GM04504 (cell line): ENCODE results near the gene EP400.
A peak's percentile ranks its signal among the peaks of the same experiment; 100 is the strongest.

Source experiments
- DNase-seq: peaks from one replicate; pipeline ENCODE4 v3.0.0-alpha.2; 2012; ENCODE audit warnings: low read depth

EP400 gene

DNA sequence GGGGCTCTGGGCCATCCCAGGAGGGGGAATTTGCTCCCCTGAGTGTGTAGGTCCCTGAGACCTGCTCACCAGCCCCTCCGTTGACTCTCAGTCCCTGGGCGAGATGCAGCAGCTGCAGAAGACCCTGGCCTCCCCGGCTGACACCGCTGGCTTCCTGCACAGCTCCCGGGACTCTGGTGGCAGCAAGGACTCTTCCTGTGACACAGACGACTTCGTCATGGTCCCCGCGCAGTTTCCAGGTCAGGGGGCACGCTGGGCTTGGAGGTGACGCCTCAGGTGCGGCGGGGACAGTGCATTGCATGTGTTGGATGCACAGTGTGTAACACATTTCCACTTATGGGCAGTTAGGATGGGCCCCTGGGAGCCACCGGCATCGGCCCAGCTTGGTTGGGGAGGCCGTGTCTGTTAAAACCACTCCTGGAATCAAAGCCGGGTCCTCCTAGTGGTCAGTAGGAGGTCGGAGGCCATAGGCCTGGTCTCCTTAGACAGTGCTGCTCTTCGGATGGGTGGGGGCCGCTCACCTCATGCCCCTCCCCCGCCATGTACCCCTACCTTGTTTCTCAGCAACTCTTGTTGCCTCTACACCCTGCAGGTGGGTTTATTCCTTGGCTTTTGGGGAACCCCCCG lies 37.8 kb upstream of the EP400 start:
- no peak for DNase-seq

DNA sequence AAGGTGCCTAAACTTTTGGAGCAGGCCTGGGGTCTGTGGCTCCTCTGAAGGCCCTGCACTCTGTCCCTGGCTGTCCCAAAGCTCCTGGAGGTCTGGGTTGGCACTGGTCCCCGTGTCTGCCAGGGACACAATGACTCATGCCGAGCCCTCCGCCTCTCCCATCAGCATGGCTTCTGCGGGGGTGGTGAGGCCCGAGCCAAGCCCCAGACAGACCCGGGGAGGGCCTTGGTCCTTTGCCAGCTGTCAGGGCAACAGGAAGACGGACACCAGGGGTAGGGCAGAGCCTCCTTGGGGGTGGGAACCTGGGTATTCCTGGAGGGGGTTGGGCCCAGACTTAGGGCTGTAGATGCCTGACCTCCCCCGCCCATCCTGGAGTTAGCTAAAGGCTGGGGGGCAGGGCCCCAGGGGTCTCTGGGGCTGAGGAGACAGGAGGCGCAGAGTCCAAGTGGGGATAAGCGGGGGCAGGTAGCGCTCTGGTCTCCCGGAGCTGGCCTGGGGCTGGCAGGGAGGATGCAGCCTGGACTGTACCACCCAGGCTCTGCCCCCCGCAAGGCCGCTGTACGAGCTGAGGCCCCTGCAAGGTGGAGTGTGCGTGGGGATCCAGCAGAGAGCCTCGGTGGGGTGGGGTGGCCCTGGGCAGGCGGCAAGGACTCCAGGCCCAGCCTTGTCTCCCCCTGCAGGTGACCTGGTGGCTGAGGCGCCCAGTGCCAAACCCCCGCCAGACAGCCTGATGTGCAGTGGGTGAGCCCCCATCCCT lies 37.0 kb upstream of the EP400 start:
- DNase-seq: peak; percentile 77

DNA sequence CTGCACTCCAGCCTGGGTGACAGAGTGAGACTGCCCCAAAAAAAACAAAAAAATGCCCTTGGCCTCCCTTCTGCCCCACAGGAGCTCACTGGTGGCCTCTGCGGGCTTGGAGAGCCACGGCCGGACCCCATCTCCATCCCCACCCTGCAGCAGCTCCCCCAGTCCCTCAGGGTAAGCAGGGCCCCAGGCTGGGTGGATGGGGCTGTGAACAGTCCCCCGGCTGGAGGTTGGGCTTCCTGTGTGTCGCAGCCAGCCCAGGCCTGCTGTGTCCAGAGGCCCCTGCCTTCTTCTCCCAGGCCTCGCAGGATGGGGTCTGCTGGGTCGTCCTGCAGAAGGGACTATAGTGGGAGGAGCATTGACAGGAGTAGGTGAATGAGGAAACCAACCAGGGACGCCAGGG lies 36.1 kb upstream of the EP400 start:
- no peak for DNase-seq

- no peak for DNase-seq
Observed at GRCh38 chr12:131914179-131914702, 35.5 kb upstream of the EP400 start.

DNA sequence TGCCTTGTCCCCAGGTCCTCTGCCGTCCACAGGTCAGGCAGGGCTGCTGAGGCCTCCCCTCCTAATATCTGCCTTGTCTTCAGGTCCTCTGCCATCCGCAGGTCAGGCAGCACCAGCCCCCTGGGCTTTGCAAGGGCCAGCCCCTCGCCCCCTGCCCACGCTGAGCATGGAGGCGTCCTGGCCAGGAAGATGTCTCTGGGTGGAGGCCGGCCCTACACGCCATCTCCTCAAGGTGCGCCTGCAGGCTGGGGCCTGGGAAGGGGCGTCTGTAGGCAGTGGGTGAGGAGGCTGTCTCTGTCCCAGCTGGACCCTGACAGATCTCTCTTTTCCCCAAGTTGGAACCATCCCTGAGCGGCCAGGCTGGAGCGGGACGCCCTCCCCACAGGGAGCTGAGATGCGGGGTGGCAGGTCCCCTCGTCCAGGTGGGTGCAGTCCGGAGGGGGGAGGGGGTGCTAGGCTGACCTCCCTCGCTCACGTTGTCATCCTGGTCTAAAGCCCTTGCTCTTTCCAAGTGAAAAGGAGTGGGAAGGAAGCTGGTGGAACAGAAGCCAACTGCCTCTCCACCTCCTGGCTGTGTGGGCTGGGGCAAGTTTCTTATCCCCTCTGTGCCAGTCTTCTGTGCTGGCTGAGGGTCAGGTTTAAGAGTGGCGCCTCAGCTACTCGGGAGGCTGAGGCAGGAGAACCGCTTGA lies 34.6 kb upstream of the EP400 start:
- no peak for DNase-seq

DNA sequence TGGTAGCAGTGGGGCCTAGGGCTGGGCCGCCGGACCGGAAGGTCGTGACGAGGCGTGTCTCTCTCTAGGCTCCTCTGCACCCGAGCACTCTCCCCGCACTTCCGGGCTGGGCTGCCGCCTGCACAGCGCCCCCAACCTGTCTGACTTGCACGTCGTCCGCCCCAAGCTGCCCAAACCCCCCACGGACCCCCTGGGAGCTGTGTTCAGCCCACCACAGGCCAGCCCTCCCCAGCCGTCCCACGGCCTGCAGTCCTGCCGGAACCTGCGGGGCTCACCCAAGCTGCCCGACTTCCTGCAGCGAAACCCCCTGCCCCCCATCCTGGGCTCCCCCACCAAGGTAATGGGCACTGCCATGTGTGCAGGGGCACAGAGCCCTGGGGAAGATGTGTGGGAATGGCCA lies 33.9 kb upstream of the EP400 start:
- no peak for DNase-seq

DNA sequence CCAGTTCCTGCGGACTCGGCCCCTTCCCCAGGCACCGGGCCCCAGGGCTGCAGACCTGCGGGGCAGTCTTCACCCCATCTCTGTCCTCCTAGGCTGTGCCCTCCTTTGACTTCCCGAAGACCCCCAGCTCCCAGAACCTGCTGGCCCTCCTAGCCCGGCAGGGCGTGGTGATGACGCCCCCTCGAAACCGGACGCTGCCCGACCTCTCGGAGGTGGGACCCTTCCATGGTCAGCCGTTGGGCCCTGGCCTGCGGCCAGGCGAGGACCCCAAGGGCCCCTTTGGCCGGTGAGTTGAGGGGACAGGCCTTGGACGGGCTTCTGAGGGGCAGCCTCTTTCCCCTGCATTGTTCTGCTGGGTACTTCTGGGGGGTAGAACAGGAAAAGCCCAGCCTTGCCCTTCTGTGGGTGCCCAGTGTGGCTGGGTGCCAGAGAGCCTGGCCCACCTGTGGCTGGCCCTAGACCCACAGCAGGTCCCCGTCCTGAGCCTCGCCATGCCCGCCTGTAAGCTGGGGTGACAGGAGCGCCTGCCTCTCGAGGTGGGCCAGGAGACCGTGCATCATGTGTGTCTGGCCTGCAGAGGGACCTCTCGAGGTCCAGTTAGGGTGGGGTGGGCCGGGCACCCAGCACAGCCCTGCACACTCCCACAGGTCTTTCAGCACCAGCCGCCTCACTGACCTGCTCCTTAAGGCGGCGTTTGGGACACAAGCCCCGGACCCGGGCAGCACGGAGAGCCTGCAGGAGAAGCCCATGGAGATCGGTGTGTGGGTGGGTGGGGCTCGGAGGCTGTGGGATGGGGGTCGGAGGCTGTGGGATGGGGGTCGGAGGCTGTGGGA lies 33.2 kb upstream of the EP400 start:
- no peak for DNase-seq

DNA sequence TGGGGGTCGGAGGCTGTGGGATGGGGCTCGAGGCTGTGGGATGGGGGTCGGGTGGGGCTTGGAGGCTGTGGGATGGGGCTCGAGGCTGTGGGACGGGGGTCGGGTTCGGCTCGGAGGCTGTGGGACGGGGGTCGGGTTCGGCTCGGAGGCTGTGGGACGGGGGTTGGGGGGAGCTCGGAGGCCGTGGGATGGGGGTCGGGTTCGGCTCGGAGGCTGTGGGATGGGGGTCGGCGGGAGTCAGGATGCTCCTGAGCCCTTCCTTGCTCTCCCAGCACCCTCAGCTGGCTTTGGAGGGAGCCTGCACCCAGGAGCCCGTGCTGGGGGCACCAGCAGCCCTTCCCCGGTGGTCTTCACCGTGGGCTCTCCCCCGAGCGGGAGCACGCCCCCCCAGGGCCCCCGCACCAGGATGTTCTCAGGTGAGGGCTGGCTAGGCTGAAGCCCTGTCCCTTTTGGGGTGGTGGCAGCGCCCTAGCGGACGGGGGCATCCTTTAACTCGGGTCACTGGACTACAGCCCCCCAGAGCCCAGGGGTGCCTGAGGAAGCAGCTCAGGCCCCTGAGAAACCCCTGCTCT lies 32.5 kb upstream of the EP400 start:
- DNase-seq: no peak

DNA sequence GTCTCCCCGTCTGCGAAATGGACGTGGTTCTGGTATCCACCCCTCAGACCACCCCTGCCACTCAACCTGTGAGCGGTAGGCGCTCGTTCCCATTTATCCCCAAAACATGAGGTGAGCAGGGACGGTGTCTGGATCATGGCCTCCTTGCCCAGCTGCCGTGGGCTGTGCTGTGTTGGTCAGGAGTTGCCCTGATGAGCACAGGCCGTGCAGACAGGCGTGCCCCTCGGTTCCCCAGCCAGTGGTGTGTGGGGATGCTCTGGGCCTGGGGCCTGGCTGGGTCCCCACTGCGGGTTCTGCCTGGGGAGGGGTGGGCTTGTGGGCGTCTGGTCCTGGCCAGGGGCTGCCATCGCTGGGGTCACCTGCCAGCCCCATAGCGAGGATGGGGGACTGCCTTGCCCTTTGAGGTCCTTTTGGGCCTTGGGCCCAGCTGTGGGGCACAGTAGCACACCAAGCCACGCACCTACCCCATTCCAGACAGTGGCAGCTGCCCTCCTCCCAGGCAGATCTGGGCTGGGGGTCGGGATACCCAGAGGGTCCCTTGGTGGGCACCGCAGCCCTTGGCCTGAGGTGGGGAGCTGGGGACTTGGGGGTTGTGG lies 31.9 kb upstream of the EP400 start:
- DNase-seq: no peak

- DNase-seq: no peak
Observed at GRCh38 chr12:131918311-131919050, 31.3 kb upstream of the EP400 start.

GRCh38 chr12:131919051-131919347 lies 30.7 kb upstream of the EP400 start:
- DNase-seq: no peak

DNA sequence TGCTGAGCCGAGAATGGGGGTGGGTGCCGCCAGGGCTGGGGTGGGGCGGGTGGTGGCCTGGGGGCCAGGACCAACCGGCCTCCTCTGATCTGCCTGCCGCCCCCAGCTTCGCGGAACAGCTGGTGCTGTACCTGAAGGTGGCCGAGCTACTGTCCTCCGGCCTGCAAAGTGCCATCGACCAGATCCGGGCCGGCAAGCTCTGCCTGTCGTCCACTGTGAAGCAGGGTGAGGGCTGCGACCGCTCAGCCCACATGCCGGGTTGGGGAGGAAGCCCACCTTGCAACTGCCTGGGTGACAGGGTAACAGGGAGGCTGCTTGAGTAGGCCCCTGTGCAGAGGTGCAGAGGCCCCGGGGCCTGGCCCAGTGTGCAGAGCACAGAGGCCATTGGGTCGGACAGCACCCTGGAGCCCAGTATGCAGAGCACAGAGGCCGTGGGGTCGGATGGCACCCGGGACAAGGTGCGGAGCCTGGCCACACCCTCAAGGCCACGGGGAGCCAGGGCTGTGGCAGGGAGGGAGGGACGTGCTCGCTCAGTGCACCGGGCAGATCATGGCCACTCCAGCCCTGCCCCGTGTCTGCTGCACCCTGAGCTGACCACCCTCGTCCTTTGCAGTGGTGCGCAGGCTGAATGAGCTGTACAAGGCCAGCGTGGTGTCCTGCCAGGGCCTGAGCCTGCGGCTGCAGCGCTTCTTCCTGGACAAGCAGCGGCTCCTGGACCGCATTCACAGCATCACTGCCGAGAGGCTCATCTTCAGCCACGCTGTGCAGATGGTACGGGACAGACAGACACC lies 30.2 kb upstream of the EP400 start:
- no peak for DNase-seq

DNA sequence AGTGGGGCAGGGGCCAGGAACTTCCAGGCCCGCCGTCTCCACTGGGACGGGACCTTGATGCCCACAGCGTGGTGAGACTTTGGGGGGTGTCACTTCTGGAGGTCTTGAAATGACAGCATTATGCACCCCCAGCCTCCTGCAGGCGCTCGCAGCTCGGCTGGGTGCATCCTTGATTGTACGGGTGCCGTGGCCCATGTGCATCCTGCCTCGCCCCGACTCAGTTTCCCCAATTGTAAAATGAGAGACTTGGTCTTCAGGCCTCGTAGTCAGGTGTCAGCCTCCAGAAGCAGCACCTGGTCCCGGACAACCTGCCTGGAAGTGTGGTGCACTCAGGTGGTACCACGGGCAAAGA lies 29.6 kb upstream of the EP400 start:
- DNase-seq: no peak

DNA sequence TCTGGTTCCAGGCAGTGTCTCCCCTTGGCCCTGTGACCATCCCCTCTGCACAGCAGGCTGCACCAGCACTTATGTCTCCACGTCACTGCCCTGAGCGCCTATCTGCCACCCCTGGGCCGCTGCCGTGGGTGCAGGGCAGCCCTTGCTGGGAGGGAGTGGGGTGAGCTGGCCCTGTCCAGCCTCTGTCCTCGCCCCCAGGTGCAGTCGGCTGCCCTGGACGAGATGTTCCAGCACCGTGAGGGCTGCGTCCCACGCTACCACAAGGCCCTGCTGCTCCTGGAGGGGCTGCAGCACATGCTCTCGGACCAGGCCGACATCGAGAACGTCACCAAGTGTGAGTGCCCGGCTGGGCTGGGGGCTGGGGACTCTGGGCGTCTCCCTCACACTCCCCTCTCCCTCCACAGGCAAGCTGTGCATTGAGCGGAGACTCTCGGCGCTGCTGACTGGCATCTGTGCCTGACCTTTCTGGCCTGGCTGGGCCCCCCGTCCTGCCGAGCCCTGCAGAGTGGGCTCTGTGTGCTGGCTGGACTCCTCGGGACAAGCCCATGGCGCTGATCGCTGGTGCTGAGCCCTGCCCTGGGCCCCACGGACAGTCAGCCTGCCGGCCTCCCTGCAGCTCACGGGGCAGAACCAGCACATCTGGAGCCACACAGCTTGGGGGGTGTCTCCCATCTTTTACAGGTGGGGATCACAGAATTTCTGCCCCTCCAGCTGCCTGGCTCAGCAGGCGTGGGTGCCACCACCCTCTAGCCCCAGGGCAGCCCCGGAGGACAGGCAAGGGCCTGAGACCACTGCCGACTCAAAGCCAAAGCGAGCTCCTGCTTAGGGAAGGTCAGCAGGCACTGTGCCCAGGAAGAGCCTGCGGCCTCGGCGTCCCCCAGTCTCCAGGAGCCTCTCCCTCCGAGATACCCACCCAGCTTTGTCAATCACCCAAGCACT lies 28.6 kb upstream of the EP400 start:
- no peak for DNase-seq

GRCh38 chr12:131921866-131922769 lies 27.6 kb upstream of the EP400 start:
- DNase-seq: no peak

DNA sequence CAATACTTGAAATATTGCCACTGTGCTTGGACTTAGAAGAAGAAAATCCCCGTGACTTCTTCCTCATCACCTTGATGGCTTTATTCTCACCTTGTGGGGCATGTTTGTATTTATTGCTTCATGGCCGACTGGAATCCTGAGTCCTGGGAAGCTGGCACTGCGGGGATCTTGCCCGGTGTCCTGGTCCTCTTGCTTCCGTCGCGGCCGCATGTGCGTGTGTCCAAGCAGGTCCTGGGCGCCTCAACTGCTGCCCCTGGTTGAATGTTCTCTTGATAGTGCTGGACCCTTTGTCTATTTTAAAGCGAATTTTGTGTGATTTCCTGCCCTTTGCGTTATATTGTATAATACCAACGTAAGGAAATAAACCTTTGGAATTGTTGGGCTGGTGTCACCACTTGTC lies 27.0 kb upstream of the EP400 start:
- DNase-seq: no peak

DNA sequence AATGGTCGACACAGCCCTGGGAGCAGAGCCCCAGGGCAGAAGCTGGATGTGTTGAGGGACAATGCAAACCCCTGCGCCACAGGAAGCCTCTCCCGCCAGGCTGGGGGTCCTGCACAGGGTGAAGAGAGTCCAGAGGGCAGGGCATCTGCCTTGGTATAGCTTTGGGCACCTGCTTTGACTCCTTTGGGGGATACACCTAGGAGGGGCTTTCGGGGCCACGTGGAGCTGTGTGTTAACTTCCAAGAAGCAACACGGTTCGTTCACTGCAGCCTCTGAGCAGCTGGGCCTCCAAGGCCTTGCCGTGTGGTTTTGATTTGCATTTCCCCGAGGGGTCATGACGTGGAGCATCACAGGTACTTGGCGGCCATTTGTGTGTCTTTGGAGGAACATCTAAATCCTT lies 26.5 kb upstream of the EP400 start:
- no peak for DNase-seq
